ENCODE data around the gene DEF6. TPM values are rescaled to one million over a fixed set of nuclear protein-coding genes. Genes with fewer than 3 reads are reported as not detected.

The DEF6 gene
- total and polyA plus RNA-seq, 2 donors from 2014 or later, result 2.7 to 16.3 TPM

DNA sequence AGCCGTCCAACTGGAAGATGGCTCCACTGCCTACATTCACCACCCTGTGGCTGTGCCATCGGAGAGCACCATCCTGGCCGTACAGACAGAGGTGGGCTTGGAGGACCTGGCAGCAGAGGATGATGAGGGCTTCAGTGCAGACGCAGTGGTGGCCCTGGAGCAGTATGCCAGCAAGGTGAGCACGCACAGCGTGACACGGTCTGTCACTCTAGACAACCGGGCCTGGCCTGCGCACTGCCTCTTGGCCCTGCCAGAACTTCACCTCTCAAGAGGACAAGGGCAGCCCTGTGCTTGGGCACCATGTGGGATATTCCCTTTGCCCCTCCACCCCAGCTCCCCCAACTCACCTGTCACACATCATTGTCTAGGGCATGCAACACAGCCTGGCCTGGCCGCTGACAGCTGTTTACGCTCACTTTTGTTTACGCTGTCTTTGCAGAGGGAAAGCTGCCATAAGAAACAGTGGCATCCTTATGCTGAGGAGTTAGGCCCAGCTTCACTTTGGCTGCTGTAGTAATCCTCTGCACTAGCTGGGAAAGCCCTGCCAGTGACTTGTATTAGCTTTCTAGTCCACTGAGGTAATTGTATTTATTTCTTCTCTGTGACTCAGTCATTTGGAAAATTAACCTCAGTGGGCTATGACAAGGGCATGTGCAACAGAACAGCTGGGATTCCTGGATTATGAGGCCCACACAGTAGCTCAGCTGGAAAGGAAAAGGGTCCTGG is 9.8 kb upstream of the DEF6 start:
- H3K27me3 ChIP-seq (ENCODE audit: control insufficient read depth, insufficient read depth, low read length), result no peaks in the 10 kb centered on the region
- DNase-seq (peak in 1 of 5 donors; percentile 23), FAIRE-seq (no peak)
- H3K9me3 ChIP-seq (ENCODE audit: control insufficient read depth in 2 of 3, insufficient read depth in 1 of 3, low read length in 3 of 3), result no peaks in the 10 kb centered on the region
- no peak overlapping the region for H3K4me3 ChIP-seq (ENCODE audit: low read length in 3 of 3)
- TF ChIP-seq, protein P1, sequence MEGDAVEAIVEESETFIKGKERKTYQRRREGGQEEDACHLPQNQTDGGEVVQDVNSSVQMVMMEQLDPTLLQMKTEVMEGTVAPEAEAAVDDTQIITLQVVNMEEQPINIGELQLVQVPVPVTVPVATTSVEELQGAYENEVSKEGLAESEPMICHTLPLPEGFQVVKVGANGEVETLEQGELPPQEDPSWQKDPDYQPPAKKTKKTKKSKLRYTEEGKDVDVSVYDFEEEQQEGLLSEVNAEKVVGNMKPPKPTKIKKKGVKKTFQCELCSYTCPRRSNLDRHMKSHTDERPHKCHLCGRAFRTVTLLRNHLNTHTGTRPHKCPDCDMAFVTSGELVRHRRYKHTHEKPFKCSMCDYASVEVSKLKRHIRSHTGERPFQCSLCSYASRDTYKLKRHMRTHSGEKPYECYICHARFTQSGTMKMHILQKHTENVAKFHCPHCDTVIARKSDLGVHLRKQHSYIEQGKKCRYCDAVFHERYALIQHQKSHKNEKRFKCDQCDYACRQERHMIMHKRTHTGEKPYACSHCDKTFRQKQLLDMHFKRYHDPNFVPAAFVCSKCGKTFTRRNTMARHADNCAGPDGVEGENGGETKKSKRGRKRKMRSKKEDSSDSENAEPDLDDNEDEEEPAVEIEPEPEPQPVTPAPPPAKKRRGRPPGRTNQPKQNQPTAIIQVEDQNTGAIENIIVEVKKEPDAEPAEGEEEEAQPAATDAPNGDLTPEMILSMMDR (IDR thresholded peaks at IDR 0.05; ENCODE audit: borderline replicate concordance, extremely low read depth, insufficient read depth), result no peak
- intact Hi-C loops (cut with DNase I), result no loop called here
- H3K9ac ChIP-seq (ENCODE audit: low read length in 3 of 3), result no peak overlapping the region
- H3K36me3 ChIP-seq (ENCODE audit: control insufficient read depth in 2 of 3, insufficient read depth in 3 of 3, low read length in 3 of 3), result peaks cover 2 to 63% (median 59%) of the 10 kb centered on the region in 3 donors
- no peaks in the 10 kb centered on the region for H3K4me1 ChIP-seq (ENCODE audit: control insufficient read depth in 2 of 3, insufficient read depth in 2 of 3, low read depth in 1 of 3, low read length in 3 of 3)
- no peak overlapping the region for H3K27ac ChIP-seq (ENCODE audit: low read depth in 2 of 2, low read length in 2 of 2)

DNA sequence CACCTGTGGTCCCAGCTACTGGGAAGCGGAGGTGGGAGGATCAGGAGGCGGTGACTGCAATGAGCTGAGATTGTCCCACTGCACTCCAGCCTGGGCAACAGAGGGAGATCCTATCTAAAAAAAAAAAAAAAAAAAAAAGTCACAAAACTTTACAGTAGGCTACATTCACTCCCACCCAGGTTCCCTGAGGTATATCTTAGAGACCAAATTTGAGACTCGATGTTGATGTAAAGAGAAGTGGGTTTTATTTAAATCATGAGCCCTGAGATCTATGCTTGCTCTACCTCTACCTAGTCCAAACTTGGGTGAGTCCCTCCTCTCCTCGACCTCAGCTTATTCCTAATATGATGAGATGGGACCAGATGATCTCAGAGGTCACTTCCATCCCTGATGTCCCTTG is 8.8 kb upstream of the DEF6 start:
- TF ChIP-seq, protein P1 (IDR thresholded peaks at IDR 0.05; ENCODE audit: borderline replicate concordance, extremely low read depth, insufficient read depth), result no peak
- no peak overlapping the region for H3K27ac ChIP-seq (ENCODE audit: low read depth in 2 of 2, low read length in 2 of 2)
- no peaks in the 10 kb centered on the region for H3K9me3 ChIP-seq (ENCODE audit: control insufficient read depth in 2 of 3, insufficient read depth in 1 of 3, low read length in 3 of 3)
- no peaks in the 10 kb centered on the region for H3K4me1 ChIP-seq (ENCODE audit: control insufficient read depth in 2 of 3, insufficient read depth in 2 of 3, low read depth in 1 of 3, low read length in 3 of 3)
- no peak for DNase-seq
- H3K9ac ChIP-seq (ENCODE audit: low read length in 3 of 3), result no peak overlapping the region
- no peaks in the 10 kb centered on the region for H3K27me3 ChIP-seq (ENCODE audit: control insufficient read depth, insufficient read depth, low read length)
- peaks cover 0 to 59% (median 55%) of the 10 kb centered on the region in 3 donors for H3K36me3 ChIP-seq (ENCODE audit: control insufficient read depth in 2 of 3, insufficient read depth in 3 of 3, low read length in 3 of 3)
- intact Hi-C loops (cut with DNase I), result no loop called here
- FAIRE-seq, result no peak
- no peak overlapping the region for H3K4me3 ChIP-seq (ENCODE audit: low read length in 3 of 3)

DNA sequence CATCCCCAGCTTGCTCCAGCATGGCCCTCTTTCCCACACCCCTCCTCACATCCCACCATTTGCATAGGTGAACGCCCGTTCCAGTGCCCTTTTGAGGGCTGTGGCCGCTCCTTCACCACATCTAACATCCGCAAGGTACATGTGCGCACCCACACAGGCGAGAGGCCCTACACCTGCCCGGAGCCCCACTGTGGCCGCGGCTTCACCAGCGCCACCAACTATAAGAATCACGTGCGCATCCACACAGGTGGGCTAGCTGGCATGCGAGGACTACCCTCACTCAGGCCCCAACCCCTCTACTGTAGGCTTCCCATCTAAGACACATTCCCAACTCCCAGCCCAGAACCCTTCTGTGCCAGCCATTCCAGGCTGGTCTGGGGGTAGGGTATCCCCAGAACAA is 6.1 kb upstream of the DEF6 start:
- Histone ChIP-seq H3K9me3 (ENCODE audit: control insufficient read depth in 2 of 3, insufficient read depth in 1 of 3, low read length in 3 of 3) (no peaks in the 10 kb centered on the region), H3K27ac (ENCODE audit: low read depth in 2 of 2, low read length in 2 of 2) (no peak overlapping the region), H3K4me3 (ENCODE audit: low read length in 3 of 3) (no peak overlapping the region), H3K4me1 (ENCODE audit: control insufficient read depth in 2 of 3, insufficient read depth in 2 of 3, low read depth in 1 of 3, low read length in 3 of 3) (no peaks in the 10 kb centered on the region), H3K36me3 (ENCODE audit: control insufficient read depth in 2 of 3, insufficient read depth in 3 of 3, low read length in 3 of 3) (peaks cover 3 to 57% (median 50%) of the 10 kb centered on the region in 3 donors), H3K9ac (ENCODE audit: low read length in 3 of 3) (no peak overlapping the region), H3K27me3 (ENCODE audit: control insufficient read depth, insufficient read depth, low read length) (no peaks in the 10 kb centered on the region)
- no peak for FAIRE-seq
- DNase-seq, result no peak
- intact Hi-C loops (cut with DNase I), result no loop called here
- TF ChIP-seq, protein P1 (IDR thresholded peaks at IDR 0.05; ENCODE audit: borderline replicate concordance, extremely low read depth, insufficient read depth), result no peak
